CD4-positive, alpha-beta T cell treated with Interleukin-2 at 100 ng/mL for 4 hours (primary cell): ENCODE measurements around the gene NADSYN1.
A peak's percentile ranks its signal among the peaks of the same experiment; 100 is the strongest.

ENCODE experiments used
- DNase-seq: peaks from one replicate; pipeline ENCODE4 v3.0.0-alpha.2; 2020; ENCODE audit warnings: low spot score

NADSYN1 gene

GRCh38 chr11:71451596-71452198 is 1.3 kb upstream of the NADSYN1 start:
- no peak for DNase-seq

- peak; percentile 61 for DNase-seq
Measured at GRCh38 chr11:71452199-71453036, 585 bp upstream of the NADSYN1 start.

- DNase-seq: no peak
Measured at GRCh38 chr11:71453918-71454304, 908 bp downstream of the NADSYN1 start.

- peak; percentile 43 for DNase-seq
Measured at GRCh38 chr11:71454470-71455113, 1.6 kb downstream of the NADSYN1 start.

DNA sequence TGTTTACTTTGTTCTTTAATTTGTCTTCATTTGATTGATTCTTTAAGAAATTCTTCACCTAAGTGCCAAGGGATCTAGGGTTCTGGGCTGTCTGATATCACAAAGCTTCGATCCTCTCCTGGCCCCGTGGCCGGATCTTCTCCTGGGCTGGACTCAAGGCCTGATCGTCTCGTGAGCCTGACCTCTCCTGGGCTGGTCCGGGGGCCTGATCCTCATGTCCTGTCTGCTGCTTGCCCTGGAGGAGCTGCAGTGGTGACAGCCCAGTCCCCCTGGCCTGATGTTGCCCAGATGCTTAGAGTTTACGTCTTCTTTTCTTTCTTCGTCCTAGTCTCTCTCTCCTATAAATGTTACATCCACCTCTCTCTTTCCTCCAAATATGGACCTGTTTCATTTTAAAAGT is 3.3 kb downstream of the NADSYN1 start:
- no peak for DNase-seq

- DNase-seq: no peak
Measured at GRCh38 chr11:71456831-71457230, 3.8 kb downstream of the NADSYN1 start.

DNA sequence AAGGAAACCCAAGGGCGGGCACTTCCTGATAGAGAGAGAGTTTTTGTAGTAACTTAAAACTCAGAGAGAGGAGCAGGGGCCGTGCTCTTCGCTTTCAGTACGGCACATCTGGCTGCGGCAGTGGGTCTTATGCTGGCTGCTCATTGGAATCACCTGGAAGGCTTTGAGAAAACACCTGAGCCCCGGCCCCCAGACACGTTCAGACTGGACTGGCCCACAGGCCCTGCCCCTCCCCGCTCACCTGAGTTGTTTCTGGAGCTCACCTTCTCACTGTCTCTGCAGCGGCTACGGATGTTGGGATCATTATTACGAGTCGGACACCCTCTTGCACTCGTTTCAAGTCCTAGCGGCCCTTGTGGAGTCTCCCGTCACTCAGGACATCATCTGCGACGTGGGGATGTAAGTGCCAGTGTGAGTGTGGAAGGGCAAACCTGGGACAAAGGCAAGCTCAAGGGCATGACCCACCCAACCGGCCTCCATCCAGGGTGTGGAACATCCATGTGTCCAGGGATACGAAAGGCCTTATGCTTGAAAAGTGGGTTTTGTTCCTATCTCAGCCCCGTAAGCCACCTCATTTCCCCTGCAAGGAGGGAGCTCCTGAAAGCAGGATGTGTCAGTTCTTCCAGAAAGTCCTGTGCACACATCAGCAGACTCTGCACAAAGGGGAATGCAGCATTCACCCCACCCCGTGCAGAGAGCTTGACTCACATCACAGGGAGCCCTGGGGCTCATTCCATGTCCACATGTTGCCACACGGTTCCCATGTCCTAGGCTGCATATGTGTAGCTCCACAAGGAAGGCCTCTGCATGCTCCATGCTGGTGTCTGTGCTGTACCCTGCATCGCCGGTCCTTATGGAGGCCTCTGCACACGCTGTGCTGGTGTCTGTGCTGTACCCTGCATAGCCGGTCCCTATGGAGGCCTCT is 5.4 kb downstream of the NADSYN1 start:
- no peak for DNase-seq

GRCh38 chr11:71459076-71459766 is 6.2 kb downstream of the NADSYN1 start:
- no peak for DNase-seq

DNA sequence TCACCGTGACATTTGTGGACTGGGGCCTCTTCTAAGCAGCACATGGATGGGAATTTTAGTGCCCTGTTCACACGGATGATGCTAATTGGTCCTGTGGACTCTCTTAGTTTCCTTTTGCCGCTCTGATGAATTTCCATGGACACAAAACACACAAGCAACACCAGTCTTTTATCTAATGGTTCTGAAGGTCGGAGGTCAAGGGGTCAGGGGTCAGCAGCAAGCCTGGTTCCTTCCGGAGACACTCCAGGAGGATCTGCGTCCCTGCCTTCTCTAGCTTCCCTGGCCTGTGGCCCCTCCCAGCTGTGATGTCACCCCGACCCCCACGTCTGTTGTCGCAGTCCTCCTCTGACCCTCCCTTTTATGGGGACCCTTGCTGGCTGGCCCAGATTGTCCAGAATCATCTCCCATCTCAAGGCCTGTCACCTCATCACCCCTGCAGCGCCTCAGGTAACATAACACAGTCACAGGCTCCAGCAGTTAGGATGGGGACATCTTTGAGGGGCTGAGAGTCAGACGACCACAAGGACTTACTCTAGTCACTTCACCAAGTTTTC is 6.8 kb downstream of the NADSYN1 start:
- no peak for DNase-seq

DNA sequence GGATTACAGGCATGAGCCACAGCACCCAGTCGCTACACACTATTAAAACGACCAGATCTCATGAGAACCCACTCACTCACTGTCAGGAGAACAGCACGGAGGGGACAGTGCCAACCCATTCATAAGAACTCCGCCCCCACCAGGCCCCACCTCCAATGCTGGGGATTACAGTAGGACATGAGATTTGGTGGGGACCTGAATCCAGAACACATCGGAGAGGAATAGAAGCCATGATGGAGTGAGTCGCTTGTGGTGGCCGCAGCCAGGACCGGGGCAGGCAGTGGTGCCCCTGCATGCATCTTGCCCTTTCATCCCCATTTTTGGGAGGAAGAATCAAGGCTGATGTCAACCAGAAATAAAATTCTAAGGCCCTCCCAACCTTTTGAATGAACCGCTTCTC is 8.7 kb downstream of the NADSYN1 start:
- no peak for DNase-seq

GRCh38 chr11:71462726-71463125 is 9.7 kb downstream of the NADSYN1 start:
- no peak for DNase-seq

- no peak for DNase-seq
Measured at GRCh38 chr11:71463331-71464211, 10.6 kb downstream of the NADSYN1 start.

DNA sequence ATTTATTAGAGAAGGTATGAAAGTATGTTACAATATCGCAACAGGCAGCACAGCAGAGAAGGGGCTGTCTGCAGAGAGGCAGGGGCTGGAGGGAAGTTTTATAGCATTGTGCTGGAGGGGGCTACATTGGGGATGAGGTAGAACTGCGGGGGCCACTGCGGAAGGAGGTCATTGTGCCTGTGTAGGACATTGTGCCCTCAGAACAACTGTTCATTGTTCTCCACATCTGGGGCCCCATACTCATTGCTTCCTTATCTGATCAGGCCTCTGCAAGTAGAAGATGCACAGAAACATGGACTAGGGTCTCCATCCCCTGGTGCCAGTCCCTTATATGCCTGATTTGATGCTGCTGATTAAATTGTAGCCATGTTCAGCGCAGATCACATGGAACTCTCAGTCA is 12.1 kb downstream of the NADSYN1 start:
- no peak for DNase-seq

DNA sequence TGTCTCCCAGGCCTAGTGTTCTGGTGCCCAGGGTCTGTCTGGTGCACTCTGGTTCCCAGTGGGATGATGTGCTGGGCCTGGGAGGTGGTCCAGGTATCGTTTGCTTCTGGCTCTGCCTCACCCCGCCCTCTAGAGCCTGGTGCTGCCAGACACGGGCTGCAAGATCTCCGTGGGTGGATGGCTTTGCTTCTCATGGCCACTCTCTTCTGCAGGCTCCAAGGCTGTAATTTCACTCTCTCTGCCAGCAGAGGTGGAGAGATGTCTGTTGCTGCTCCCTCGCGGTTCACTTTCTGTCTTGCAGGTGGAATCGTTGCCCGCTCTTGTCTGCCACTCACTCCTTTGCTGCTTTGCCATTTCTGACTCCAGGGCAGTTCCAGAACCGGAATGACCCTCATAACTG is 13.4 kb downstream of the NADSYN1 start:
- DNase-seq: no peak

DNA sequence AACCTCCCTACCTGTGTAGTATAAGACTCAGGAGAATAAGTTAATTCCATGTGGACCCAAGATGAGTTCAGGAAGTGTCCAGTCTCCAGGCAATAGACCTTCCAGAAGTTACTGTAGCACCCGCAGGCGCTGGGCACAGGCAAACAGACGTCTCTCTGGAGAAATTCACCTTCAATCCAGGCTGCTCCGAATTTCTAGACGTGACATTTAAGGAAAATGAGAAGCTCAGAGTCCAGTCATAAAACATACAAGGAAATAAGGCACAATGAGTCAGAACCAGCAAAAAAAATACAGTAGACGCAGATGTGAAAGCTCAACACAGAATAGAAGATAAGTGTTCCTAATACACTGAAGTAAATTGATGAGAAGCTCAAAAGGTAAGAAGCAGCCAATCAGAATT is 14.2 kb downstream of the NADSYN1 start:
- DNase-seq: no peak

DNA sequence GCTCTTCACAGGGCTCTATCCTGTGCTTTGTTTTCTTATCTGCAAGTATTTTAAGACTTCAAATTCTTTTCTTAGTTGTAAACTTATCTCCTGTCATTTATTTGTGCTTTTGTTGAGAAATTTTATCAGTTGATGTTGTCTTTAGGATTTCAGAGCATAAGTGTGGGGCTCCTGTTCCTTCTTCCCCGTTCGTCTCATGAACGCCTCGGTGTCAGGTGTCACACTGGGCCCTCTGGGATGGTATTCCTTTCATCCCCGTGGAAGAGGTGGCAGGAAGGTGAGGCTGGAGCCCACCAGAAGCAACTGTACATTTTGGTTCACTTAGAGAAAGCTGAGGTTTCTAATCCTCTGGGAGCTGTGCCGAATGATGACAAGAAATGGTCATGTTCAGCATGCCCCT is 17.9 kb downstream of the NADSYN1 start:
- DNase-seq: no peak

DNA sequence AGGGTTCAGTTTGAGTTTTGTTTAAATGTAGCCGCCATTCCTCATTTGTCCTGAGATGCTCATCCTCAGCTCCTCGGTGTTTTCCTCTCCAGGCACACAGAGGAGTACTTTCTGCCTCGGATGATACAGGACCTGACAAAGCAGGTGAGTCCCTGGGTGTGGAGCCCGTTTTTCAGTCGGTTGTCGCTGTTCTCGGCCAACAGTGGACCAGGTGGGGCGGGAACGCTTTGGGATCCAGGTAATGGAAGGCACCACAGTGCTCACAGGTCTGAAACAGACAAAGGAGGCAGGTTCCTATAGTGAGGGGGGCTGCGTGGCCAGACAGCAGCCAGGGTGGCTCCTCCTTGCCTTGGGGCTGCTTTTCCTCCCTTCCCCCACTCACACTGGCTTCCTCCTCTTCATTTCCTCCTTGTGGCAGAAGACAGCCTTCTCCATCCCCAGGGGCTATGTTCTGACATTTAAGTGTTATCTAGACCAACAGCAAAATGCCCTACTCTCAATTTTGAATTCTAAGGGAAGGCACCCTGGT is 19.4 kb downstream of the NADSYN1 start:
- no peak for DNase-seq

DNA sequence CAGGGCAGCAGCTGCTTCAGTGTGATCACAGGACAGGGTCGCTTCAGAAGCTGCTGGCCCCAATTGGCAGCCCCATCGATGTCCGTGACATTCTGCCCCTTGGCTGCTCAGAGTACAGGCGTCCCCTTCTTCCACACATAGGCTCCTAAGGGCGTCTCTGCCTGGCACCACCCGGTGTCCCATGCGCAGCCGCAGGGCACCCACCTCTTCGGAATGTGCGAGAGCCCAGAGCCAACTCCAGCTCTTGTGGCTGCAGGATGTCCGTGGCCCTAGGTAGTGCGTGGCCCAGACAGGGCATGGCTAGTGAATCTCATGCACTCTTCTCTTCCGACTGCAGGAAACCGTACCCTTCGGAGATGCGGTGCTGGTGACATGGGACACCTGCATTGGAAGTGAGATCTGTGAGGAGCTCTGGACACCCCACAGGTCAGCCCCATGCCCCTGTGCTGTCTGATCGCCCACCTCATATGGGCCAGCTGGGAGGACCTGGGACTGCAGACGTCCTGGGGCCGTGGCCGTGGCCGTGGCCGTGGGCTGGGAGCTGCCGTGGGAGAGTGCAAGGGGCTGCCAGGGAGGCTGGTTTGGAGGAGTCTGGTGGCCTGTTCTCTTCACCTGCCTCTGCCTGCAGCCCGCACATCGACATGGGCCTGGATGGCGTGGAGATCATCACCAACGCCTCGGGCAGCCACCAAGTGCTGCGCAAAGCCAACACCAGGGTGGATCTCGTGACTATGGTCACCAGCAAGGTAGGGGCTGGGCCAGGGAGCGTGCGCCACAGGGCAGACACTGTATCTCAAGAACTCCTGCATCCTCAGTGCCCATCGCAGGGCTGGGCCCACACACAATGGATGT is 20.2 kb downstream of the NADSYN1 start:
- DNase-seq: no peak

- no peak for DNase-seq
Measured at GRCh38 chr11:71473793-71474080, 20.7 kb downstream of the NADSYN1 start.
